ENCODE measurements around the gene PNPLA3. TPM values are rescaled to one million over a fixed set of nuclear protein-coding genes. Genes with fewer than 3 reads are reported as not detected.

The PNPLA3 gene
- total RNA-seq, 1 donor from 2014 or later = 0.93 TPM

- DNase-seq (ENCODE audit: low spot score) = no peak
These were observed 2.2 kb upstream of the PNPLA3 start for GRCh38 chr22:43921370-43921769.

GRCh38 chr22:43922123-43922522 is 1.5 kb upstream of the PNPLA3 start:
- no peak for DNase-seq (ENCODE audit: low spot score)

GRCh38 chr22:43923191-43923590 is 414 bp upstream of the PNPLA3 start:
- no peak for DNase-seq (ENCODE audit: low spot score)

GRCh38 chr22:43924877-43925276 is 1.3 kb downstream of the PNPLA3 start:
- no peak for DNase-seq (ENCODE audit: low spot score)

GRCh38 chr22:43925433-43926348 is 2.1 kb downstream of the PNPLA3 start:
- no peak for DNase-seq (ENCODE audit: low spot score)

GRCh38 chr22:43926349-43926710 is 2.7 kb downstream of the PNPLA3 start:
- DNase-seq (ENCODE audit: low spot score) = no peak

- no peak for DNase-seq (ENCODE audit: low spot score)
These were observed 4.9 kb downstream of the PNPLA3 start for GRCh38 chr22:43928468-43928867.

GRCh38 chr22:43928908-43929307 is 5.3 kb downstream of the PNPLA3 start:
- no peak for DNase-seq (ENCODE audit: low spot score)

GRCh38 chr22:43931771-43932170 is 8.2 kb downstream of the PNPLA3 start:
- DNase-seq (ENCODE audit: low spot score) = no peak

GRCh38 chr22:43941449-43941848 is 17.8 kb downstream of the PNPLA3 start:
- no peak for DNase-seq (ENCODE audit: low spot score)

- no peak for DNase-seq (ENCODE audit: low spot score)
These were observed 21.2 kb downstream of the PNPLA3 start for GRCh38 chr22:43944670-43945430.

- no peak for DNase-seq (ENCODE audit: low spot score)
These were observed 22.2 kb downstream of the PNPLA3 start for GRCh38 chr22:43945632-43946383.

GRCh38 chr22:43946384-43946667 is 22.7 kb downstream of the PNPLA3 start:
- DNase-seq (ENCODE audit: low spot score) = no peak

- no peak for DNase-seq (ENCODE audit: low spot score)
These were observed 25.3 kb downstream of the PNPLA3 start for GRCh38 chr22:43948836-43949406.

GRCh38 chr22:43951391-43951790 is 27.8 kb downstream of the PNPLA3 start:
- DNase-seq (ENCODE audit: low spot score) = no peak

GRCh38 chr22:43951966-43952365 is 28.4 kb downstream of the PNPLA3 start:
- DNase-seq (ENCODE audit: low spot score) = no peak

GRCh38 chr22:43953988-43954785 is 30.6 kb downstream of the PNPLA3 start:
- no peak for DNase-seq (ENCODE audit: low spot score)

- peak; percentile 95 for DNase-seq (ENCODE audit: low spot score)
These were observed 31.7 kb downstream of the PNPLA3 start, which contains the start of gene SAMM50 for GRCh38 chr22:43955040-43955882. Gene SAMM50, plus strand, starts transcription at chr22:43955442. Its CDS starts 136 bp downstream, at chr22:43955578.
